ENCODE measurements around the gene SLIT3.

GRCh38 chr5:168853972-168854371 lies 447.0 kb downstream of the SLIT3 start:
- TF ChIP-seq CTCF (IDR thresholded peaks at IDR 0.05; ENCODE audit: low read depth, low read length) (no peak), POLR2A (IDR thresholded peaks at IDR 0.05; ENCODE audit: extremely low read depth, insufficient read length) (no peak), MYC (IDR thresholded peaks at IDR 0.05; ENCODE audit: low read depth, low read length) (no peak)

Data from NB4 (cell line).